GM21526 (cell line): Measurements from ENCODE around the gene BMPER.

Experiments
- ATAC-seq: cut with Tn5 transposase; IDR thresholded peaks from one replicate; pipeline ENCODE4 v1.9.1; 2021; ENCODE audit warnings: moderate library complexity; ENCODE audit not compliant: unreplicated experiment, low FRiP score

The BMPER gene

DNA sequence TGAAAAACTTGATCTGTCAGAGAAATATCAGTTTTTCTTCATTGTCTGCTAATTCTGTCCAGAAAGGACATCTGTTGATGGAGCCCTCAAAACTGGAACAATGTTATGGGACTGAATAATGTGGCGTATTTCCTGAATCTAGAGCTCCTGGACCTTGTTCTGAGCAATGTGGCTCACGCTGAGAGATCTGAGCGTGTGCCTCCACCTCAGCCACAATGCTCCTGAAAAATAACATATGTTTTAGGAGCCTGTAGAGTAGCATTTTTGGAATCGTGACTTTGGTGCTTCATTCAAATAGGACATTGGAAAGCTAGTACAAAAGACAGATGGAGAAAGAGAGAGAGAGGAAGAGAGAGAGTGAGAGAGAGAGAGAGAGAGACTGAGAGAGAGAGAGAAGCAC lies 110.3 kb downstream of the BMPER start:
- no peak for ATAC-seq

DNA sequence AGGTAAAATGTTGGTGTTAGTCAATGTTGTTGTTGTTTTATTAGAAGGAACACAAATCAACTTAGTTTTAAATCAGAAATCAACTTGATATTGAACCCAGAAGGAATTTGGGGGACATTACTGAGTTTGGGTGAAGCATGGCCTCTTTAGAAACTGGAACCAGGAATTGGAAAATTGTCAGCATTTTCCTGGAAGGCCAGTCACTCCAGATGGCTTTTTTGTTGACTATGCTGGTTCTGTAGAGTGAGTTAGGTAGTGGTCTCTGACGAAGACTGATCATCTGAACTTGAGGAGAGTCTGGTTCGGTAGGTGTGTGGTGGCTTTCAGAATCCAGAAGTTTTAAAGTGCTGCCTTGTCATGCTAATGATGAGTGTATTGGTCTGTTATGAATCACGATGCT lies 111.5 kb downstream of the BMPER start:
- no peak for ATAC-seq

DNA sequence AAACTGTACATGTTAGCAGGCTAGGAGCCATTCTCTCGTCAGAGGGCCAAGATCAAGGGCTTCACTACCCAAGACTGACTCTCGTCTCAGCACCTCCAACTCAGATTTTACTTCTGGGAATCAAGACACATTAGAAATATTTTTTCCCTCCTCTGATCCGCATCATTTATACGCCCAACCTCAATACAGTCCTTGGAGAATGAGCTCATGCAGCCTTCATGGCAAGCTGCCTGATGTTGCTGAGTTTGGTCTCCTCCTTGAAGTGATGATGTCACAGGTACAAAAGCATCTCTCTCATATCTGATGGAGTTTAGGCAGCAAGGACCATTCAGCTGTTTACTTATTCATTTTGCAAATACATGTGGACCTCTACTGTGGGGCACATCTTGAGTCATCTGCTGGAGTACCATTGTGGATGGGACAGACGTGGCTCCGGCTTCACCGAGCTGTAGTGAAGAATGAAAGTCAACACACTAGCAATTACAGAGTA lies 114.0 kb downstream of the BMPER start:
- no peak for ATAC-seq

DNA sequence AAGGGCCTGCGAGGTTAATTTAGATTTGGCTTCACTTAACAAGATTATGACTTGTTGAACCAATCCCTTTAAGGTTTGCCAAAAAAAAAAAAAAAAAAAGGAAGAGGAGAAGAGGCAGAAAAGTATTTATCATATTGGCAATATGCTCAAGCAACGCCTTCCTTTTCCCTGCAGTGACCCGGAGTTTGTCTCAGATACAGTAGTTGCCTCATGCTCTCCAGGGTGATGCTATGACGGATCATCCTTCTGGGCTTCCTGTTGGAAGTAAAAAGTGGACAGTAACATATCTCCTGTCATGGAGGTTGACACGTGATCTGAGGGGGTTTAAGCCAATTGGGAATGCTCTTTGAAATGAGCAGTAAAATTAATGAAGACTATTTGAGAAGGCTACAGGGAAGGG lies 117.3 kb downstream of the BMPER start:
- no peak for ATAC-seq

DNA sequence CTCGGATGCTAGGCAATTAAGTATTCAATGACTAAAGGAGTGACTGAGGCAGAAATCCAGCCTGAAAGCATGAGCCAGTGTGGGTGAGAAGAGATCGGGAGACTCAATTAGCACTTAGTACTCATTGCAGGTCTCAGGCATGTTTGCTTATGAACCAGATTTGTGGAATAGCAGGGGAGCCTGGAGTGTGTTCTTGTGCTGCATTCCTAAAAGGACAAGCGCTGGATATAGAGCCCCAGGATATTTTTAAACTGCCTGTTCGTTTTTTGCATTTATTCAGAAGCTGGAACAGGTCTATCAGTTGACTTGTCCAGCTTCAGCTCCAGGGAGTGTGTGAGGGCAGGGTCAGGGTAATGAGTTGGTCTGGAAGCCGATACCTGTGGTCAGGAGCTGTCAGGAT lies 120.3 kb downstream of the BMPER start:
- no peak for ATAC-seq

DNA sequence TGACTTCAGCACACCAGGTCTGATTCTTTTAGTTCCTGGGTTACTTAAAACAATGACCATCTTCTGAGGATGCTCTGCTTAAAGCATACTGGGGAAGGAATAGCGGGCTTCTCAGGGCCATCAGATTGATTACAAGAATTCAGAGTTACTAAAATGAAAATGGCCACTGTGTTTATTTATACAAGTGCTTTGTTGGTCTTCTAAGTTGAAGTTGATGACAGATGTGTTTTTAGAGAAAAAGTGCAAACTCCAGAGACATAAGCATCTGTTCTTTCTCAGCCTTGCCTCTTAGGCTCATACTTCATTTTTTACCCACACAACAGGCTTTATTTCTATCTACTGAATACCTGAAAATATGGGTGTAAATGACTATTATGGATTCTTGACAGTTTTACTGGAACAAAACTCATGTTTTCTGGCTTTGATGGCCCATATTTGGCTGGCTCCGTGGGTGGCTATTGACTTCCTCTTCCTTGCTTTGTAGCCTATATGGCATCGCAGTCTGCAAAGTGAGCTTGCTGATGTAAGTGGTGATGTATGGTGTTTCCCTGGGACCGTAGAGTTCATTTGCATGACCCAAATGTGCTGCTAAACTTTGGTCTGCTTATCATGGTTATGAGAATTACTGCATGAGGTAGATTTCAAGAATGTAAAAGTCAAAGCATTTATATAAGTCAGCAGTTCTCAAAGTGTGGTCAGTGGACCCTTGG lies 121.3 kb downstream of the BMPER start:
- ATAC-seq: no peak

DNA sequence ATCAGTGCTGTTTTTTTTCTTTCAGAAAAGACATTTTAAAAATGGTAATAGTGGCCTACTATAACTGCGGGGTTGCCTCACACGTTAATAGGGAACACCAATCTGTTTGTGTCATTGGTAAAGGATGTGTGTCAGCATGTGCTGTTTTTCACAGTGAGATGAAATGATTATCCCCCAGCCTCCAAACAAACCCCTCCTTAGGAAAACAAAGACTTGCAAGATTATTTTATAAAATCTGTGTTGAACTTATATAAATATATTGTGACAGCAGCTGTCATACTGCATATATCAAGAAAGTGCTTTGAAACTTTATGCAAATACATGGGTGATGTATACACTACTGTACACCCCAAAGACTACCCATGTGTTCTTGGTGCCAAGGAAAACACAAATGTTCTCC lies 125.8 kb downstream of the BMPER start:
- no peak for ATAC-seq

DNA sequence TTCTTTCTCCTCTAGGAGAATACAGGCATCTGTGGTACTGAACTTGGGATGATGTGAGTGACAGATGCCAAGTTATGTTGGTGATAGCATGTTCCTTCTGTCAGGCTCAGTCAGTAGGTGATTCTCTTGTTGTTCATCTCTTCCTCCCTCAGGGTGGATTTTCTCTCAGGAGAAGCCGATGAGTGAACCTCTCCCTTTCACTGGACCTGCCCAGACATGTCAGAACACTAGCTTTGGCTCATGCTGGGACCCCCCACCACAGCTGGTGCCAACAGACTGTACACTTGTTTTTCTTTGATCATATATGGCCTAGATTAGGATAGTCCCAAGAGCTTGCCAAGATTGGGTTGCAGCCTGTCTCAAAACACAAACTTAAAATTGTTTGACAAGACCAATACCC lies 129.4 kb downstream of the BMPER start:
- ATAC-seq: no peak

DNA sequence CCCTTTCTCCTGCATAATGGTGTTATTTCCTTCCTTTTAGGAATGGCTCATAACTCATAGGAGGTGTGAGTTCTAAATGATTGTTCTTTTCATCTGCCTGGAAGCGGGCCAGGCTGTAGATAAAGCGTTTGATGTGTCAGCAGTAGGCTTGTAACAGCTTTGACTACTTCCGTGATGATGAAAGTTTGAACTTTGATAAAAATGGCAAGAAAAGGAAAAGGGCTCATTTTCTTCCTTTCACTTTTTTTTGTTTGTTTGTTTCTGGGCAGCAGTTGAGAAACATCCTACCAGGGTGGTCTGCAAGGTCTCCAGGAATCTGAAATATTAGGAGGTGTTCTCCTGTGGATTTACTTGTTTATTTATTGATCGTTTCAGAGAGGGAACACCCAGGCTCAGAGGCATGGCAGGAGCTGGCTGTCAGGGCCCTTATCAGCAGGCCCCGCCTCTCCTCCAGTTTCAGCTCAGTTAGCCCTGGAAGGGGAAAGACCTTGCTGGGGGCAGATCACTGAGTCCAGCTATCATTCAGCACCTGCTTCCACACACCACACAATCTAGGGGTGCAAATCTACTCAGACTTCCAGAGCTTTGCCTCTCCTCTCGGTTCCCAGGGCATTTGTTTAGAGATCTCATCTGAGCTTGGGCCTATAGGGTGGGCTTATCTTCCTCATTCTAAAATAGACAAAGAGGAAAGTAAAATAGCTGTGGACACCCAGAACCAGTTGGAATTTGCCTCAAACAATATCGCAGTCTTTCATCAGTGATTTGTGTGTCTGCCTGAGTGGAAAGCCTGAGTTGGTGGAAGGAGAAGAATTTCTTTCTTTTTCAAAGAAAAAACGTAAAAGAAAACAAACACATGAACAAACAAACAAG lies 130.9 kb downstream of the BMPER start:
- ATAC-seq: no peak

DNA sequence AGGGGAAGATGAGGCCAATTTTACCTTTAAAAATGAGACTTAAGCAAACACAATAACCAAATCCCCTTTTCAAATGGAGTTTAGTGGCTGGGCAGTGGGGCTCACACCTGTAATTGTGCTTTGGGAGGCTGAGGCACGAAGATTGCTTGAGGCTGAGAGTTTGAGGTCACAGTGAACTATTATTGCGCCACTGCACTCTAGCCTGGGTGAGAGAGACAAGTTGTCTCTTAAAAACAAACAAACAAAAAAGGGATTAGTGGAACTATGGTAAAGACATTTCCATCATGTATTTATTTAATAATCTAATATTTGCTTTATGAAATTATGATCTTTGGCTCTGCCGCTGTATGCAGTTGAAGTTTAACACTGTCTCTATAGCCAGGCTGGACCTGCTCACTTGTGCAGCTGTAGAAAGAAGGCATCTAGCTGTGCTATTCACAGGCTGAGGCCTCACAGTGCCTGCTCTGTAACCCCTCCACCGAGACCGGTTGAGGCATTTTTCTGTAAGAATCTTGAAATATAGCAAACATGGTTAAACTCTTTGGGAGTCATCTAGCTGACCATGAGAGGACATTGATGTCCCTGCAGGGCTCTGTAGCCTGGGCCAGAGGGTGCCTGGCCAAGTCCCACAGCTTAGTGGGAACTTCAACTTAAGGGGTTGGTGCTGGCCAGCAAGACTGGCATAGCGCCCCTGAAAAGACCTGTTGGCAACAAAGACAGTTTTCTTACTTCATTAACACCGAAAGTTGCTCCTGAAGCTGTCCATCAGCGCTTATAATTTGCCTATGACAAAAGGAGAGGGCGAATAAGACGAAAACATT lies 131.8 kb downstream of the BMPER start:
- ATAC-seq: no peak

DNA sequence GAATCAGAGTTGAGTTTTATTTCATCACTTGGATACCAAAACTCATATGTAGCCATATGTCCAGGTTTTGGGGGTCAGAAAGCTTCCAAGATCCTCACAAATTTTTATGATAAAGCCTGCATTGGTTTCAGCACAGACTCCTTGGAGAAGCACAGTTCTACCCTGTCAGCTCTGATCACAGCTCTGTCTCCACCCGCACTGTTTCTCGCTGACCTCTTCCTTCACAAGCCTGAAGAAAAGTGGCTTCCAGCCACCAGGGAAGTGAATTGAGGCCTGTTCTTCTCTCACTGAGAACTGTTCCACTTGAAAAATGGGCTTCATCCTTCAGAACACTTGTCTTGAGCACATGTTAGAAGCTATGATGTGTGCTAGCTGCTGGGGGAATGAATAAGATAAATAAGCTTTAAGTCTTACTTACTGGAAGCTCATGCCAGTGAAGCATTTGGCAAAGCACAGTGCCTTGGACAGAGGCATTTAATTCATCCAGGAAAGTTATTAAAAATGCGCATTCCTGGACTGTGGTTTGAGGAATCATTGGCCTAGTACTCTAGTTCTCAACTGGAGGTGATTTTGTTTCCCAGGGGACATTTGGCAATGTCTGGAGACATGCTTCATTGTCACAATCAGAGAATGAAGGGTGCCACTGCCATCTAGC lies 133.6 kb downstream of the BMPER start:
- no peak for ATAC-seq

DNA sequence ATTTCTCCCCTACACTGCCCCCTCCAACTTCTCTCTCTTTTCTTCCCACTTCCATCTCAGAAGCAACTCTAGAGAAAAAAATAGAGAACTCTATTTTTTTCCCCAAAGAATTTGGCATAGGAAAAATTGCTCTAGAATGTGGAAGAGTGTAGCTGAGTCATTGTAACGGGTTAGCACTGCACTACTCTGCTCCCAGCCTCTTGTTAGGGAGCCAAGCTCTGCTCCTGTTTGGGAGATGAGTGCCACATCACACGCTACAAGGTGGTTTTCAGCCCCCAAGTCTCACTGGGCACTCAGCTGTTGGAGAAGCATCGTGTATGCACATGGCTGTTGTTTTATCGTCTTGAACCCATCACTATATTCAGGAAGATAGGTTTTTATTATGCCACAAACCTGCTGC lies 136.4 kb downstream of the BMPER start:
- no peak for ATAC-seq

DNA sequence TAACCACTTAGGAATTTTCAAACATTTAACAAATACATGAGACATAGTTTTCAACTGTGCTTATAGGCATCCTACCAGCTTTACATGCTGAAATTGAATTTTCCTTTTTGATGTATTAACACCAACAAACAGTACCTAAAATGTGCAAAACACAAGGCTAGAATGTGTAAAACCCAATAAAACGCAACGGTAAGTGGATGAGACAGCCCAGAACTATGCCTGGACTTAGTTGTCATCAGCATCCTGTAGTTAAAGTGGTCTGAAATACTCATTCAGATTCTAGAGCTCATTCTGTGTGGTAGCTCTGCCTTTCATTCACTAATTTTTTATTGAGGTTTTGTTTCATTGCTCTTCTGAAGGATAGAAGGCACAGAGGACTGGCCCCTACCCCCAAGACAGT lies 137.1 kb downstream of the BMPER start:
- no peak for ATAC-seq

DNA sequence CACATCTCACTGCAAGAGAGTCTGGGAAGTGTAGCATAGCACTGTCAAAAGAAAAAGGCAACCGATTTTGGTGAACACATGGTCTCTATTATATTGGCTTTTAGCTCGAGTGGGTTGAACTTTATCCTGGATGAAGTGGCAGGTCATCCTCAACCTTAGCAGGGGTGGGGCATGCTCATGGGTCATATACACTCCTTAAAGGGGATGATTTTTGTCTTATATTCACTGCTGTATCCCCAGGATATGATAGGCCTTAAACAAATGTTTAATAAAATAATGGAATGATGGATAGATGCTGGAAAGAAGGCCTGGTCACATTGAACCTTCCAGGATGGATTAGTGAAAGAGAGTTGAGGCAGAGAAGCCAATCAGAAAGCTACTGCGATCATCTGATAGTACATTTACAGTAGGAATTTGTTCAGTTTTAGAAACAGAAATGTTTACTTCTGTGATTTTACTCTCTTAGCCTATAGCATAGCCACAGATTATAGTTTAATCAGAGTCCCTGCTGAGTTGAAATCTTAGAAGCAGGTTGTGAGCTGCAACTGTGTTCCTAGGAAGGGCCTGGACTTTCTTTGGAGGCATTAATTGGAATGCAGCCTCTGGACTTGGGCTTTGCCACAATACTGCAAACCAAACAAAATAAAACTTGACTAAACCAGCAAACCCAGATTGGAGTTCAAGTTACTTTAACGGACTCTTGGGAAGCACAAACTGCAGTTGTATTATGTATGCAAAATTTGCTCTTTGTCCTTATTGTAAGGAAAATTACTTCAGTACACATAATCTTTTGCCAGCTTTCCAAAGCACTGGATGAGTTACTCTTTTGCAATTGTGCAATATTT lies 138.3 kb downstream of the BMPER start:
- no peak for ATAC-seq

DNA sequence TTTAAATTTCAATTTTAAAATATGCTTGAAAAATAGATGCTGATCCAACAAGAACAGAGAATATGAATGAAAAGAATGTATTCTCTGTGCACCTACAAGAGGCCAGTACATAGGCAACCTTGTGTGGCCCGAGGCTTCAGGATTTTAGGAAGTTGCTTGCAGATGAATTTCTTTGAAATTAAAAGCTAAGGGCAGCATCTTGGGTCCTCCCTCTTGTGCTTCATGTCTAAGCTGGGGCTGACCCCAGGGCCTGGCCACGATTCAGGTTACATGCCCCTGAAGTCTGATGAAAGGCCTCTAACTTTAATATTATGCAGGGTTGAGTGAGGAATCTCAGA lies 138.9 kb downstream of the BMPER start:
- ATAC-seq: no peak

DNA sequence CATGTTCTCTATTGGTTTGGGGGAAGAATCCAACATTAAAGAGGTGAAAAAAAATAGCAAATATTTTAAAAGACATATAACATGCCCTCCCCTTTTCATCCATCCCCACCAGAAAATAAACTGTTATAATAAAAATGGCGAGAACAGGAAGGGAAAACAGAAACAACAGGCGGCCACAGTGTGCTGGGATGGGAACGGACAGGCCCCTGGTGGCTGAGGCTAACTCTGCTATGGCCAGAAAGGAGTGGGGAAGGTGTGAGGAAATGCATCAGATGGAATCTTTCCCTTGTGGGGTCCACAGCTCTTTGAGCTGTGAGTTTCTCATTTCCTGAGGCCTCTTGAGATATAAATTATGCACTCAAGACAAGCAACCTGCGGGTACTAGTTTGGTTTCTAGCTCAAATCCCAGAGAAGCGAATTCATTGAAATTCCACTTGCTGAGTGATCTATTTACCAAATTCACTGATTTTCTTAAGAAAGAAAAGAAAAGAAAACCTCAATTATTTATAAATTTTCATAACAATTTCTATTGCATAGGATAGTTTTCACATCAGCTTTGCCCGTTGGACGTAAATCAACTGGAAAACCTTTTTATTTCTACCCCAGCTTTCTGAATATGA lies 139.5 kb downstream of the BMPER start:
- ATAC-seq: no peak

DNA sequence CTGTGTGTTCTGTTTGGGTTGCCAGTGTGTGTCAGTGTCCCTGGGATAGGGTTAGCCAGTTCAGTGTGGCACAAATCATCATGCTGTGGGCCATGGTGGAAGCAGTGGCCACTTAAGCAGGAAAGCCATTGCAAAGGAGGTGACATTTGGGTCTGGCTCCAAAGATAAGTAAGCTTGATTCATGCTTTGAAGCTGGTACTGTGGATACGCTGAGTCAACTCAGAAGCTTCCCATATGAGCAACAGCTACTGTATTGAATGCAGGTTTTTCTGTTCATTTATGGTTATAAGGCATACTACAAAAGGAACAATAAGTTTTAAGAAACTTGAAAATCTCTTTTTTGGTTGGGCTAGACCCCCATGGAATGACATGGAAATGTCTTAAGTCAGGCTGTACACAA lies 143.1 kb downstream of the BMPER start:
- no peak for ATAC-seq

DNA sequence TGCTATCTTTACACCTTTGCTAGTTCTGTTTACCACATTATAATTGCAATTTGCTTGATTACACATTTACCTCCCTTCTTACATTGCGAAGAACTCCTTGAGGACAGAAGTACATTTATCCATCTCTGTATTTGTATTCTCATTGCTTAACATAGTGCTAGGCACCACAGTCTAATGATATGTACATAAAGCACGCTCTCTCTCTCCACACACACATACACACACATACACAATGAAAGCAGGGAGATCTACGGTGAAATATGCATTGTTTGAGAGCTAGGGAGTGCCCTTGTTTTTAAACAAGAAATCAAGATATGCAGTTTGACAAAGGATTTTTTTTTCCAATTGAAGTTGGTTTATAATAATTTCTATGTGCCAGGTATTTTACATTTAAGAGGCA lies 148.7 kb downstream of the BMPER start:
- ATAC-seq: no peak

DNA sequence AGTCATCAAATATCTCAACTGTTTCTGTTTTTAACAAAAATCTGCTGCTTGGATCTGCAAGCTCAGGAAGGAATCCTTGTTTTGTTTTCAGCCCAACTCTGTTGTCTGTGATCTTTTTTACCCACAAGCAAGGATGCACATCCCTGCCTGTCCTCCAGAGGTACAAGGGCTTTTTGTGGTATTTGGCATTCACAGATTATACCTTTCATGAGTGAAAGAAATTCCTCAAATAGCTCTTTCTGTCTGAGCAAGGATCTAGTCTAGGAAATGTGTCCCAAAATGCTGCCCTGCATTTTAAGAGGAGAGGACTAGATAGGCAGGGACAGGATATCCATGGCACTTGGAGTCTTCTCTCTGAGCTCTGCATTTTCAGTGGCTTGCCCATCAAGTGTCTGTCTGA lies 151.8 kb downstream of the BMPER start:
- ATAC-seq: no peak
